Measurements from ENCODE around the gene DMD. TPM values are rescaled to one million over a fixed set of nuclear protein-coding genes. Genes with fewer than 3 reads are reported as not detected.

Gene DMD
- polyA plus RNA-seq, 3 donors from 2014 or later, result not detected

GRCh38 chrX:31329298-31329697 lies 1882.1 kb downstream of the DMD start:
- no peak for DNase-seq
- no peaks in the 10 kb centered on the region for H3K36me3 Mint-ChIP-seq
- H3K27me3 Mint-ChIP-seq (ENCODE audit: low read depth in 3 of 3), result peaks cover 1 to 5% (median 5%) of the 10 kb centered on the region in 3 donors
- no peak overlapping the region for H3K4me3 Mint-ChIP-seq
- no peak overlapping the region for H3K27ac Mint-ChIP-seq
- H3K4me1 Mint-ChIP-seq, result no peaks in the 10 kb centered on the region
- H3K9me3 Mint-ChIP-seq, result peaks cover 0 to 4% (median under 1%) of the 10 kb centered on the region in 6 donors

- Mint-ChIP-seq H3K27me3 (ENCODE audit: low read depth in 3 of 3) (peaks cover 0 to 4% (median 1%) of the 10 kb centered on the region in 3 donors), H3K4me3 (no peak overlapping the region), H3K4me1 (no peaks in the 10 kb centered on the region), H3K36me3 (no peaks in the 10 kb centered on the region), H3K27ac (no peak overlapping the region), H3K9me3 (peaks cover 0 to 2% (median 0%) of the 10 kb centered on the region in 6 donors)
- DNase-seq, result no peak
Observed at GRCh38 chrX:31323658-31324057, 1887.7 kb downstream of the DMD start.

- Mint-ChIP-seq H3K27me3 (ENCODE audit: low read depth in 3 of 3) (peaks cover 0 to 4% (median 1%) of the 10 kb centered on the region in 3 donors), H3K4me3 (no peak overlapping the region), H3K4me1 (no peaks in the 10 kb centered on the region), H3K9me3 (peaks cover 0 to 3% (median 0%) of the 10 kb centered on the region in 6 donors), H3K36me3 (no peaks in the 10 kb centered on the region), H3K27ac (no peak overlapping the region)
- DNase-seq, result no peak
Observed at GRCh38 chrX:31320740-31321139, 1890.6 kb downstream of the DMD start.

DNA sequence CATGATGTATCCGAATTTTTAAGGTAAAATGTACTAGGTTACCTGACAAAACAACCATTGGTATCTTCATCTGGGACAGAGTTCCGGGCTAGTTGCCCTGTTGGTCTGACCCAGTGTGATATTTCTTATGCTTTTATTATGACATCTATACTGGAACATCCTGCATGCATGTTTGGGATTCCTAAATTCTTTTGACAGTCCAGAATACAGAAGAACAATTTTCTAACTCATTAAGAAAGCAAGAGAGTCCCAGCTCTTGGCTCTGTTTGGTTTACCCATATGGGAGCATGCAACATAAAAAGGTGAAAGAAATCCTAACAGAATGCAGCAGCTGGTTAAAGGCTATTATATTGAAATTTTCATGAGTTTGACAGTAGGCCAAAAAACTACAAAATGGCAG lies 1891.8 kb downstream of the DMD start:
- DNase-seq, result no peak
- no peaks in the 10 kb centered on the region for H3K4me1 Mint-ChIP-seq
- no peak overlapping the region for H3K27ac Mint-ChIP-seq
- H3K4me3 Mint-ChIP-seq, result no peak overlapping the region
- peaks cover 0 to 3% (median 0%) of the 10 kb centered on the region in 6 donors for H3K9me3 Mint-ChIP-seq
- H3K36me3 Mint-ChIP-seq, result no peaks in the 10 kb centered on the region
- H3K27me3 Mint-ChIP-seq (ENCODE audit: low read depth in 3 of 3), result peaks cover 0 to 2% (median 0%) of the 10 kb centered on the region in 3 donors

DNA sequence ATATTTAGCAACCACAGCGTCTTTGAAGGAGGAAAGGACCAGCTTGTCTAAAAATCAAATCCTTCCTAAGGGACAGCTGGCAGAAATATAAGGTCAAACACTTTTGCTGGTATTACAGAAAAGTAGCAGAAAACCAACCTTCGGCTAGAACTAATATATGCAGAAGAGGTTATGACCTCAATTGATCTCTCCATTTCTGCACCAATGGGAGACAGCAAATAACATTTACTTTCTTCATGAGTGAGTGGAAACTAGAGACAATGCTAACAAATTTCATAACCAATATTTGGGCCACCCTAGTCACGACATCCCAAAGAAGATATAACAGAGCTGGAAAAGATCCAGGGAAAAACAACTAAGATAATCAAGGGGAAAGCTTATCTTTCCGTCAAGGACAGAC lies 1892.5 kb downstream of the DMD start:
- H3K4me1 Mint-ChIP-seq, result no peaks in the 10 kb centered on the region
- peaks cover 0 to 3% (median 0%) of the 10 kb centered on the region in 6 donors for H3K9me3 Mint-ChIP-seq
- H3K36me3 Mint-ChIP-seq, result no peaks in the 10 kb centered on the region
- H3K4me3 Mint-ChIP-seq, result no peak overlapping the region
- peaks cover 0 to 2% (median 0%) of the 10 kb centered on the region in 3 donors for H3K27me3 Mint-ChIP-seq (ENCODE audit: low read depth in 3 of 3)
- no peak overlapping the region for H3K27ac Mint-ChIP-seq
- no peak for DNase-seq

DNA sequence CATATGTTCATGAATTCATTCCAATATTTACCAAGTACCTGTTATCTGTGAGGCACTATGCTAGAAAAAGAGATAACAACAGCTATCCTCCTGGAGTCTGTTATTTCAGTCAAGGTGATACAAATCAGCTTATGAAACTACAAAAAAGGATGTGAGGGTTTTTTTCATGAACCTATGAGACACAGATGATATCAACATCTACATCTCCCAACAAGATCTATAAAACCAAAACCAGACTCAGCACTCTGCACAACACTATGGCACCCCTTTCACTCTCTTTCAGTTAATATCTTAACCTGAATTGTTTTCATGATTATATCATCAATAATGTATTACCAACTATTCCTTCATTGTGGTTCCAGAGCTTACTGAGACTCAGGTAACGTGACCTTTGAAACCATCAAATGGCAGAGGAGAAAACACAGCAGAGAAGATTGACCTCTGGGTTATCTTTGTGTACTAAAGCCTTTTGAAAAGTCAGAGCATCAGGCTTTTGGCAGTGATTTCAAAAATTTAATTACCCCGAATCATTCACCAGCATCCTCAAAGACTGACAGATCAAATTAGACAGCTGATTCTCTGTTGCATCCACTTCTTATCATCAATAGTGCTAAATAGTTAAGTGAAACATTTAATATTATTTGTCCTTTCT lies 1894.9 kb downstream of the DMD start:
- no peak for DNase-seq
- Mint-ChIP-seq H3K36me3 (no peaks in the 10 kb centered on the region), H3K9me3 (peaks cover 0 to 5% (median 0%) of the 10 kb centered on the region in 6 donors), H3K27ac (no peak overlapping the region), H3K4me3 (no peak overlapping the region), H3K4me1 (no peaks in the 10 kb centered on the region), H3K27me3 (ENCODE audit: low read depth in 3 of 3) (peaks cover 0 to 2% (median 0%) of the 10 kb centered on the region in 3 donors)

GRCh38 chrX:31314921-31315320 lies 1896.4 kb downstream of the DMD start:
- H3K27ac Mint-ChIP-seq, result no peak overlapping the region
- peaks cover 0 to 2% (median 0%) of the 10 kb centered on the region in 3 donors for H3K27me3 Mint-ChIP-seq (ENCODE audit: low read depth in 3 of 3)
- no peak overlapping the region for H3K4me3 Mint-ChIP-seq
- H3K4me1 Mint-ChIP-seq, result no peaks in the 10 kb centered on the region
- no peak for DNase-seq
- peaks cover 0 to 5% (median 0%) of the 10 kb centered on the region in 6 donors for H3K9me3 Mint-ChIP-seq
- no peaks in the 10 kb centered on the region for H3K36me3 Mint-ChIP-seq

DNA sequence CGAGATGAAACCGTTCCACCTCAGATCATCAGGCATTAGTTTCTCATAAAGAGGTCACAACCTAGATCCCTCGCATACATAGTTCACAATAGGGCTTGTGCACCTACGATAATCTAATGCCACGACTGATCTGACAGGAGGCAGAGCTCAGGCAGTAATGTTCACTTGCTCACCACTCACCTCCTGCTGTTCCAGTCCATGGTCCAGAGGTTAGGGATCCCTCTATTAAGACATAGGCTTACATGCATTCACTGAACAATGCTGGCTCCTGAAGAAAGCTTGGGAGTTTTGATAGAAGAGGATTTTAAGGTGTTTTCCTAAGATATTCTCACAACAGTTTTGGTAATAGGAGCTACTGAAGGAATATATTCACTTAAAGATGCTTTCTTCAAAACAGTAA lies 1903.4 kb downstream of the DMD start:
- peaks cover 0 to 2% (median 0%) of the 10 kb centered on the region in 6 donors for H3K9me3 Mint-ChIP-seq
- peaks cover 0 to 2% (median 0%) of the 10 kb centered on the region in 3 donors for H3K27me3 Mint-ChIP-seq (ENCODE audit: low read depth in 3 of 3)
- no peak overlapping the region for H3K27ac Mint-ChIP-seq
- H3K4me1 Mint-ChIP-seq, result no peaks in the 10 kb centered on the region
- no peak for DNase-seq
- no peaks in the 10 kb centered on the region for H3K36me3 Mint-ChIP-seq
- H3K4me3 Mint-ChIP-seq, result no peak overlapping the region

DNA sequence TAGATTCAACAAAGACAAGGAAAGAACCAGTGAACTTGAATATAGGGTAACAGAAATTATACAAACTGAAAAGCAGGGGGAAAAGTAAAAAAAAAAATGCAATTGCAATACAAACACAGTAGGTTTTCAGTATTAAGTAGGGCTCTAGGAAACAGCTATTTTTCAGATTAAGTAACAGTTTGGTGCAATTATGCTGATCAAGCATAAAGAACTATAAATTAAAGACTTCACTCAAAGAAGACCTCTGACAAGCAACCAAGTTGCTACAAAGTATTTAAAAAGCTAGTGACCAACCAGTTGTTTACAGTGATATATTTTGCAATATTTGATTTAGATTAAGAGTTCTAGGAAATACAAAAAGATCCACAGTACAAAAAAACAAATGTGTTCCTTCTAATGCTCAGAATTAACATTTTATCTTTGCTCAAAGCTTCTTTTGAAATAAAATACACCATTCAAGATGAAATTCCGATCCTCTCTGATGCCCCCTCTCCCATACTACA lies 1908.7 kb downstream of the DMD start:
- H3K27ac Mint-ChIP-seq, result no peak overlapping the region
- H3K4me3 Mint-ChIP-seq, result no peak overlapping the region
- peaks cover 0 to 1% (median 0%) of the 10 kb centered on the region in 6 donors for H3K9me3 Mint-ChIP-seq
- H3K4me1 Mint-ChIP-seq, result no peaks in the 10 kb centered on the region
- DNase-seq, result no peak
- no peaks in the 10 kb centered on the region for H3K36me3 Mint-ChIP-seq
- H3K27me3 Mint-ChIP-seq (ENCODE audit: low read depth in 3 of 3), result peaks cover 0 to 3% (median 0%) of the 10 kb centered on the region in 3 donors

GRCh38 chrX:31301941-31302340 lies 1909.4 kb downstream of the DMD start:
- no peaks in the 10 kb centered on the region for H3K4me1 Mint-ChIP-seq
- DNase-seq, result no peak
- H3K9me3 Mint-ChIP-seq, result no peaks in the 10 kb centered on the region
- peaks cover 0 to 5% (median 3%) of the 10 kb centered on the region in 3 donors for H3K27me3 Mint-ChIP-seq (ENCODE audit: low read depth in 3 of 3)
- H3K27ac Mint-ChIP-seq, result no peak overlapping the region
- no peaks in the 10 kb centered on the region for H3K36me3 Mint-ChIP-seq
- no peak overlapping the region for H3K4me3 Mint-ChIP-seq

DNA sequence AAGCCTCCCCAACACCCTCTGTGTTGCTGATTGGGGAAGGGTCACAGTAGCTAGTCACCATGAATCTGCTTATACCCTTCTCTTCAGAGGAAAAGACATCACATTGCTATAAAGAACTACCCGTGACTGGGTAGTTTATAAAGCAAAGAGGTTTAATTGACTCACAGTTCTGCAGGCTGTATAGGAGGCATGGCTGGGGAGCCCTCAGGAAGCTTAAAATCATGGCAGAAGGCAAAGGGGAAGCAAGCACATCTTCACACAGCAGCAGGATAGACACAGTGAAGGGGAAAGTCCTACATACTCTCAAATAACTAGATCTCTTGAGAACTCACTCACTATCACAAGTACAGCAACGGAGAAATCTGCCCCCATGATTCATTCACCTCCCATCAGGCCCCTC lies 1910.1 kb downstream of the DMD start:
- no peak for DNase-seq
- Mint-ChIP-seq H3K4me3 (no peak overlapping the region), H3K36me3 (no peaks in the 10 kb centered on the region), H3K4me1 (no peaks in the 10 kb centered on the region), H3K9me3 (no peaks in the 10 kb centered on the region), H3K27ac (no peak overlapping the region), H3K27me3 (ENCODE audit: low read depth in 3 of 3) (peaks cover 0 to 7% (median 3%) of the 10 kb centered on the region in 3 donors)

- H3K9me3 Mint-ChIP-seq, result no peaks in the 10 kb centered on the region
- no peak overlapping the region for H3K4me3 Mint-ChIP-seq
- no peak overlapping the region for H3K27ac Mint-ChIP-seq
- no peaks in the 10 kb centered on the region for H3K36me3 Mint-ChIP-seq
- no peak for DNase-seq
- H3K4me1 Mint-ChIP-seq, result no peaks in the 10 kb centered on the region
- H3K27me3 Mint-ChIP-seq (ENCODE audit: low read depth in 3 of 3), result peaks cover 0 to 7% (median 3%) of the 10 kb centered on the region in 3 donors
Observed at GRCh38 chrX:31298916-31299315, 1912.4 kb downstream of the DMD start.

DNA sequence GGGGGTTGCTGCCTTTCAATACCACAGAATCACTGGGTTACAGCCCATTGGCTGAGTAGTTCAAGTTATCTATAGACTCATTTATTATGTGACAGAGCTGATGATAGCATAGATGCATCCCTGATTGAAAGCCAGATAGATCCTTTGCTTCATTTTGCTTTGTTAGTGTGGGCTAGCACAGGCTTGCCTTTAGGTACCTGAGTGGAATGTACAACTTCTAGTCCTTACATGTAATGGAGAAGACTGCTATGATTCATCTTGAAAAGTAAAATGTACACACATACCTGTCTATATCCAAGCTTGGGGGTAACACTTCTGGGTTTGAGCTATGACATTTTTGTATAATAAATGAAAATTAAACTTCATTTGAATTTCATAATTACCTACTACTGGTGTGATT lies 1913.5 kb downstream of the DMD start:
- Mint-ChIP-seq H3K27ac (no peak overlapping the region), H3K4me1 (no peaks in the 10 kb centered on the region), H3K36me3 (no peaks in the 10 kb centered on the region), H3K4me3 (no peak overlapping the region), H3K9me3 (no peaks in the 10 kb centered on the region), H3K27me3 (ENCODE audit: low read depth in 3 of 3) (peaks cover 0 to 7% (median 3%) of the 10 kb centered on the region in 3 donors)
- no peak for DNase-seq

DNA sequence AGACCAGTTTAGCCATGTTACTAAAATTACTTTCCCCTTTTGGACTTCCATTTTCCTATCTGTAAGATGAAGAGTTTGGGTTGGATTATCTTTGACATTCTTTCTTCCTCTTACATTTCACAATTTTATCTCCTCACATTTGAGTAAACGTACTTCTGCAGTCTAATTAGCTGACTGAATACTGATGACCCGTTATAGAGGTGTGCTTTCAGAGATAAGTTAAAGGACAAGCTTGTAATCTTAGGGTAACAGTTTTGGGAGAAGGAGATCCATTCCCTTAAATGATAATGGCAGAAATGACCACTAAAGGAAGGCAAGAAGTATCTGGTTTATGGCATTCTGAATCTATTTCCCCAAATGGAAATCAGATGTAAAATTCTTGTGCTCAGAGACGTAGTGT lies 1916.9 kb downstream of the DMD start:
- no peak for DNase-seq
- H3K27ac Mint-ChIP-seq, result no peak overlapping the region
- H3K27me3 Mint-ChIP-seq (ENCODE audit: low read depth in 3 of 3), result peaks cover 1 to 4% (median 3%) of the 10 kb centered on the region in 3 donors
- no peaks in the 10 kb centered on the region for H3K36me3 Mint-ChIP-seq
- H3K4me1 Mint-ChIP-seq, result no peaks in the 10 kb centered on the region
- H3K4me3 Mint-ChIP-seq, result no peak overlapping the region
- no peaks in the 10 kb centered on the region for H3K9me3 Mint-ChIP-seq

- no peak for DNase-seq
- H3K36me3 Mint-ChIP-seq, result no peaks in the 10 kb centered on the region
- peaks cover 3 to 5% (median 4%) of the 10 kb centered on the region in 3 donors for H3K27me3 Mint-ChIP-seq (ENCODE audit: low read depth in 3 of 3)
- no peaks in the 10 kb centered on the region for H3K4me1 Mint-ChIP-seq
- no peak overlapping the region for H3K4me3 Mint-ChIP-seq
- H3K27ac Mint-ChIP-seq, result no peak overlapping the region
- H3K9me3 Mint-ChIP-seq, result no peaks in the 10 kb centered on the region
Observed at GRCh38 chrX:31293409-31293808, 1917.9 kb downstream of the DMD start.

Measured in immature natural killer cell (primary cell).